HUES6 (cell line): ENCODE measurements around the gene ADPRHL1.

Experiments used
- H3K27ac ChIP-seq: 2 replicates; pipeline ENCODE4 v1.7.0; 2013; ENCODE audit warnings: low read depth, mild to moderate bottlenecking, low read length, inconsistent platforms
- H3K27me3 ChIP-seq: 2 replicates; pipeline ENCODE4 v1.6.1; 2013; ENCODE audit warnings: low read length; ENCODE audit not compliant: control insufficient read depth, insufficient read depth
- H3K36me3 ChIP-seq: 2 replicates; pipeline ENCODE4 v1.6.1; 2013; ENCODE audit warnings: low read length; ENCODE audit not compliant: control insufficient read depth, insufficient read depth
- H3K4me1 ChIP-seq: 2 replicates; pipeline ENCODE4 v1.6.1; 2013; ENCODE audit warnings: low read length; ENCODE audit not compliant: control insufficient read depth, insufficient read depth
- H3K4me3 ChIP-seq: 2 replicates; pipeline ENCODE4 v1.5.1; 2013; ENCODE audit warnings: low read depth, low read length
- H3K9ac ChIP-seq: one replicate; pipeline ENCODE4 v1.6.1; 2013; ENCODE audit warnings: mild to moderate bottlenecking, low read length
- H3K9me3 ChIP-seq: 2 replicates; pipeline ENCODE4 v1.6.1; 2013; ENCODE audit warnings: low read depth, low read length; ENCODE audit not compliant: control insufficient read depth, insufficient read depth

Gene ADPRHL1

GRCh38 chr13:113406321-113407102 lies 46.8 kb downstream of the ADPRHL1 start:
- H3K9me3 ChIP-seq, result no peaks in the 10 kb centered on the region
- no peak overlapping the region for H3K9ac ChIP-seq
- no peaks in the 10 kb centered on the region for H3K4me1 ChIP-seq
- H3K27ac ChIP-seq, result no peak overlapping the region
- no peaks in the 10 kb centered on the region for H3K36me3 ChIP-seq
- H3K4me3 ChIP-seq, result no peak overlapping the region
- no peaks in the 10 kb centered on the region for H3K27me3 ChIP-seq

GRCh38 chr13:113405481-113406300 lies 47.6 kb downstream of the ADPRHL1 start:
- Histone ChIP-seq H3K9me3 (no peaks in the 10 kb centered on the region), H3K4me1 (no peaks in the 10 kb centered on the region), H3K9ac (no peak overlapping the region), H3K4me3 (no peak overlapping the region), H3K27ac (no peak overlapping the region), H3K27me3 (no peaks in the 10 kb centered on the region), H3K36me3 (no peaks in the 10 kb centered on the region)

- Histone ChIP-seq H3K9me3 (no peaks in the 10 kb centered on the region), H3K36me3 (no peaks in the 10 kb centered on the region), H3K4me1 (no peaks in the 10 kb centered on the region), H3K9ac (no peak overlapping the region), H3K27ac (no peak overlapping the region), H3K4me3 (no peak overlapping the region), H3K27me3 (no peaks in the 10 kb centered on the region)
Observed at GRCh38 chr13:113404723-113405471, 48.4 kb downstream of the ADPRHL1 start.

- Histone ChIP-seq H3K4me1 (peaks cover 5% of the 10 kb centered on the region), H3K27me3 (no peaks in the 10 kb centered on the region), H3K4me3 (no peak overlapping the region), H3K27ac (no peak overlapping the region), H3K9ac (no peak overlapping the region), H3K9me3 (no peaks in the 10 kb centered on the region), H3K36me3 (no peaks in the 10 kb centered on the region)
Observed at GRCh38 chr13:113404366-113404722, 48.9 kb downstream of the ADPRHL1 start.

DNA sequence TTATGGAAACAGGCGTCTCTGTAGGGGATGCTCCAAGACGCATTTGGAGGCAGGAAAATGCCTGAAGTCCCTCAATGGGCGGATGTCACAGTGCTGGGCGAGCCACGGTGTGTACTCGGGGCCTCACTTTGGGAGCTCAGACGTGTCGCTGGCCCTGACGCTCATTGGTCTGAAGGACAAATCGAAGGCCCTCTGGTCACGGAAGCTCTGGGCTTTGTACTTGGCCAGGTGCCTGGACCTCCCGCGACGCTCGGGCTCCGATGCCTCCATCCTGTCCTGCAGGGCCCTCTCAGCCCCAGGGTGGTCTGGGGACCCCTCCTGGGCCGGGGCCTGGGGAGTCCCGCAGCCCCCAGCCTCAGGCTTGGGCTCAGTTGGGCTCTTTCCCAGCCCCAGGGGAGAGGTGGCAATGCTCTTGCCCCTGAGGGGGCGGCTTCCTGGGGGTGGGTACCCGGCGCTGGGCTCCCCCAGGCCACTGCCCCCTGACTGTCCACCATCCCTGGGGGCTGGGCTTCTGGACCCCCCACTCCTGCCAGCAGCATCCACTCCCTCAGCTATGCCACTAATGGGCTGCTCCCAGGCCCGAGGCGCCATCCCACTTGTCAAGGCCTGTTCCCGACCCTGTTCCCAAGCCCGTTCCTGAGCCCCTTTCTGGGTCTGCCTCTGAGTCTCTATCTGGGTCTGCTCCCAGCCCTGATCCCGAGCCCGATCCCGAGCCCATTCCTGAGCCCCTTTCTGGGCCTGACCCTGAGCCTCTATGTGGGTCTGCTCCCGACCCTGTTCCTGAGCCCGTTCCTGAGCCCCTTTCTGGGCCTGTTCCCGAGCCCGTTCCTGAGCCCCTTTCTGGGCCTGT lies 49.8 kb downstream of the ADPRHL1 start:
- H3K4me1 ChIP-seq, result peaks cover 11% of the 10 kb centered on the region
- H3K27me3 ChIP-seq, result no peaks in the 10 kb centered on the region
- H3K36me3 ChIP-seq, result no peaks in the 10 kb centered on the region
- no peaks in the 10 kb centered on the region for H3K9me3 ChIP-seq
- H3K27ac ChIP-seq, result no peak overlapping the region
- no peak overlapping the region for H3K4me3 ChIP-seq
- H3K9ac ChIP-seq, result no peak overlapping the region

DNA sequence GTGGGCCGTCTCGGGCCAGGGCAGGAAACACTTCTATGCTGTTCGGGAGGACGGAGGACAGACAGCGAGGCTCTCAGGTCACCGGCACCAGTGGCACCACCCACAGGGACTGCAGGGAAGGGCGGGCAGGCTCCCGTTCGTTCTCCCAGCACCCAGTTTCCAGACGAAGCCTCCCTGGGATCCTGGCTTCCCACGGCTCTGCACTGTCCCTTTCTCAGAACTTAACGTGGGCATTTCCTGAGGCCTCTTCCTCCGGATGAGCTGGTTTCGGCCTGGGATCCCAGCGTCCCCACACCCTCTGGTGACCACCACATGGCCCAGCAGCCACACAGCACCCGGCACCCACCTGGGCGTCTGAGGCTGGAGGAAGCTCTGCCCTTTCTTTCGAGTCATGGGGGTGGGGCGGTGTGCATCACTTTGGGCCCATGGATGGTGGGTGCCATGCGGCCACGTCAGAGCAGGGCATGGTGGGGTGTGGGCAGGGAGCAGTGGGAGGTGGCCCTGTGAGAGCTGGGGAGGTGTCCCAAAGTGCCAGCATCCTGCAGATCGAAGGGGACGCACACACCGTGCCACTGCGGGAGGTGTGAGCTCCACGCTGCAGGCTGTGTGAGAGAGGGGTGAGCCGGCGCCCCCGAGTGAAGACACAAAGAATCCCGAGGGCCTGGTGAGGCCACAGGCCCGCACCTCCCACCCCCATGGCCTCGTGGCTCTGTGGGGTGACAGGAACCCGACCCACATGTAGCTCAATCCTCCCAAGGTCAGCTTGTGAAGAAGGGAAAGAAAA lies 50.6 kb downstream of the ADPRHL1 start:
- no peaks in the 10 kb centered on the region for H3K27me3 ChIP-seq
- H3K4me1 ChIP-seq, result peaks cover 17% of the 10 kb centered on the region

GRCh38 chr13:113401452-113402415 lies 51.6 kb downstream of the ADPRHL1 start:
- no peak overlapping the region for H3K27ac ChIP-seq
- H3K27me3 ChIP-seq, result no peaks in the 10 kb centered on the region
- H3K4me1 ChIP-seq, result peaks cover 17% of the 10 kb centered on the region
- no peaks in the 10 kb centered on the region for H3K9me3 ChIP-seq
- H3K9ac ChIP-seq, result no peak overlapping the region
- H3K36me3 ChIP-seq, result no peaks in the 10 kb centered on the region
- H3K4me3 ChIP-seq, result no peak overlapping the region

More for the DNA sequence above, 50.6 kb downstream of the ADPRHL1 start:
- Histone ChIP-seq H3K9ac (no peak overlapping the region), H3K36me3 (no peaks in the 10 kb centered on the region), H3K9me3 (no peaks in the 10 kb centered on the region), H3K27ac (no peak overlapping the region), H3K4me3 (no peak overlapping the region)

- Histone ChIP-seq H3K9me3 (no peaks in the 10 kb centered on the region), H3K9ac (no peak overlapping the region), H3K36me3 (no peaks in the 10 kb centered on the region), H3K27me3 (no peaks in the 10 kb centered on the region), H3K4me1 (peaks cover 17% of the 10 kb centered on the region), H3K4me3 (no peak overlapping the region), H3K27ac (no peak overlapping the region)
Observed at GRCh38 chr13:113400621-113401451, 52.5 kb downstream of the ADPRHL1 start.

- Histone ChIP-seq H3K9ac (no peak overlapping the region), H3K36me3 (no peaks in the 10 kb centered on the region), H3K4me1 (peaks cover 17% of the 10 kb centered on the region), H3K9me3 (no peaks in the 10 kb centered on the region), H3K27me3 (no peaks in the 10 kb centered on the region), H3K27ac (no peak overlapping the region), H3K4me3 (no peak overlapping the region)
Observed at GRCh38 chr13:113399755-113400149, 53.5 kb downstream of the ADPRHL1 start.
